PC-9 (cell line): ENCODE data around the gene LIPM. TPM values are rescaled to one million over a fixed set of nuclear protein-coding genes. Genes with fewer than 3 reads are reported as not detected.

ENCODE experiments used
- BruUV-seq: library from RNA; stranded (reverse); fragments of 400-500 nt; replicated peaks from 2 replicates; lab custom pipeline; 2021; lab: Mats Ljungman, UMichigan
- CTCF ChIA-PET: fragments of 300-600 bp; sonication (Branson Sonifier 250); formaldehyde crosslinking; loops from one replicate; lab custom pipeline; 2022; ENCODE audit warnings: antibody characterized with exemption; lab: Charles Lee
- POLR2A ChIA-PET: fragments of 300-600 bp; sonication (Branson Sonifier 250); formaldehyde crosslinking; loops from one replicate; lab custom pipeline; 2022; ENCODE audit warnings: antibody characterized with exemption; ENCODE audit not compliant: unreplicated experiment; lab: Charles Lee
- DNase-seq, 2 experiments: peaks; one replicate each; pipeline versions ENCODE4 v3.0.0 to v3.0.0-alpha.2; 2015 to 2022; ENCODE audit warnings: mixed read lengths in 1 of 2
- H2AFZ ChIP-seq: fragments of 200-600 bp; sonication (generic); 2 replicates; pipeline ENCODE4 v1.8.1; 2017; ENCODE audit warnings: antibody characterized with exemption
- H3F3A ChIP-seq: fragments of 200-600 bp; sonication (generic); 2 replicates; pipeline ENCODE4 v1.8.1; 2017; ENCODE audit warnings: antibody characterized with exemption, mild to moderate bottlenecking, low read depth; ENCODE audit not compliant: insufficient read depth
- H3K27ac ChIP-seq: fragments of 200-600 bp; sonication (generic); 2 replicates; pipeline ENCODE4 v1.6.1; 2016; ENCODE audit warnings: mixed run types
- H3K27me3 ChIP-seq: fragments of 200-600 bp; sonication (generic); 2 replicates; pipeline ENCODE4 v1.6.1; 2016; ENCODE audit warnings: low read depth, mixed run types; ENCODE audit not compliant: insufficient read depth
- H3K36me3 ChIP-seq: fragments of 200-600 bp; sonication (generic); 2 replicates; pipeline ENCODE4 v1.6.1; 2016; ENCODE audit warnings: low read depth, mixed run types
- H3K4me1 ChIP-seq: fragments of 200-600 bp; sonication (generic); replicated peaks from 2 replicates; pipeline ENCODE4 v1.6.1; 2016; ENCODE audit warnings: mixed run types; ENCODE audit not compliant: insufficient read depth
- H3K4me2 ChIP-seq: fragments of 200-600 bp; sonication (generic); 2 replicates; pipeline ENCODE4 v1.6.1; 2017; ENCODE audit warnings: mixed run types
- H3K4me3 ChIP-seq: fragments of 200-600 bp; sonication (generic); 2 replicates; pipeline ENCODE4 v1.6.1; 2016; ENCODE audit warnings: mixed run types
- H3K79me2 ChIP-seq: fragments of 200-600 bp; sonication (generic); 2 replicates; pipeline ENCODE4 v1.6.1; 2017; ENCODE audit warnings: low read depth, mixed run types
- H3K9me2 ChIP-seq: fragments of 200-600 bp; sonication (generic); 2 replicates; pipeline ENCODE4 v1.8.1; 2017; ENCODE audit warnings: mild to moderate bottlenecking; ENCODE audit not compliant: insufficient read depth
- H3K9me3 ChIP-seq: fragments of 200-600 bp; sonication (generic); 2 replicates; pipeline ENCODE4 v1.8.1; 2016; ENCODE audit warnings: low read depth; ENCODE audit not compliant: insufficient read depth
- H4K20me1 ChIP-seq: fragments of 200-600 bp; sonication (generic); 2 replicates; pipeline ENCODE4 v1.8.1; 2017; ENCODE audit not compliant: insufficient read depth
- EZH2 ChIP-seq: fragments of 200-600 bp; sonication (generic); IDR thresholded peaks from 2 replicates; pipeline ENCODE4 v1.8.0; 2017; ENCODE audit warnings: antibody characterized with exemption, low read depth
- intact Hi-C: fragments of 100-400 bp; cut with micrococcal nuclease; formaldehyde crosslinking; loops from one replicate; pipeline ENCODE4 v1.10.0; 2022; ENCODE audit not compliant: unreplicated experiment
- total RNA-seq: library from RNA; stranded (reverse); gene quantifications from 2 replicates; pipeline ENCODE4 v1.2.3, GENCODE V29; 2021
- TF ChIP-seq, protein P1 (sequence below): fragments of 200-600 bp; sonication (generic); conservative IDR thresholded peaks from 2 replicates; pipeline ENCODE4 v1.6.1; 2017; ENCODE audit warnings: mixed run types, antibody characterized with exemption, mild to moderate bottlenecking, moderate library complexity

Gene LIPM
- total RNA-seq, 1 experiment from 2014 or later, result not detected

GRCh38 chr10:88763441-88763840 lies 39.1 kb upstream of the LIPM start:
- CTCF ChIA-PET, result no interaction called here

GRCh38 chr10:88764110-88764509 lies 38.4 kb upstream of the LIPM start:
- ChIA-PET POLR2A (interaction anchor here (0.6 kb wide), 1 partner anchor 309 kb away, joined by 4 read pairs; no protein-coding TSS in a partner anchor), CTCF (no interaction called here)
- BruUV-seq, result no TSS peak

More at GRCh38 chr10:88763441-88763840, 39.1 kb upstream of the LIPM start:
- H3K36me3 ChIP-seq, result no peaks in the 10 kb centered on the region
- H3F3A ChIP-seq, result no peaks in the 10 kb centered on the region
- no peak overlapping the region for H2AFZ ChIP-seq
- no peak for DNase-seq
- no peaks in the 10 kb centered on the region for H3K9me3 ChIP-seq
- H3K4me1 ChIP-seq, result no peaks in the 10 kb centered on the region
- H3K27ac ChIP-seq, result no peak overlapping the region
- H3K79me2 ChIP-seq, result no peaks in the 10 kb centered on the region
- H3K4me2 ChIP-seq, result no peak overlapping the region
- intact Hi-C loops, result no loop called here
- H3K27me3 ChIP-seq, result no peaks in the 10 kb centered on the region
- no peak overlapping the region for H3K4me3 ChIP-seq
- no TSS peak for BruUV-seq
- POLR2A ChIA-PET, result no interaction called here
- no peaks in the 10 kb centered on the region for H4K20me1 ChIP-seq
- H3K9me2 ChIP-seq, result no peaks in the 10 kb centered on the region
- TF ChIP-seq, protein P1, sequence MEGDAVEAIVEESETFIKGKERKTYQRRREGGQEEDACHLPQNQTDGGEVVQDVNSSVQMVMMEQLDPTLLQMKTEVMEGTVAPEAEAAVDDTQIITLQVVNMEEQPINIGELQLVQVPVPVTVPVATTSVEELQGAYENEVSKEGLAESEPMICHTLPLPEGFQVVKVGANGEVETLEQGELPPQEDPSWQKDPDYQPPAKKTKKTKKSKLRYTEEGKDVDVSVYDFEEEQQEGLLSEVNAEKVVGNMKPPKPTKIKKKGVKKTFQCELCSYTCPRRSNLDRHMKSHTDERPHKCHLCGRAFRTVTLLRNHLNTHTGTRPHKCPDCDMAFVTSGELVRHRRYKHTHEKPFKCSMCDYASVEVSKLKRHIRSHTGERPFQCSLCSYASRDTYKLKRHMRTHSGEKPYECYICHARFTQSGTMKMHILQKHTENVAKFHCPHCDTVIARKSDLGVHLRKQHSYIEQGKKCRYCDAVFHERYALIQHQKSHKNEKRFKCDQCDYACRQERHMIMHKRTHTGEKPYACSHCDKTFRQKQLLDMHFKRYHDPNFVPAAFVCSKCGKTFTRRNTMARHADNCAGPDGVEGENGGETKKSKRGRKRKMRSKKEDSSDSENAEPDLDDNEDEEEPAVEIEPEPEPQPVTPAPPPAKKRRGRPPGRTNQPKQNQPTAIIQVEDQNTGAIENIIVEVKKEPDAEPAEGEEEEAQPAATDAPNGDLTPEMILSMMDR, result no peak
- TF ChIP-seq EZH2, result no peak

DNA sequence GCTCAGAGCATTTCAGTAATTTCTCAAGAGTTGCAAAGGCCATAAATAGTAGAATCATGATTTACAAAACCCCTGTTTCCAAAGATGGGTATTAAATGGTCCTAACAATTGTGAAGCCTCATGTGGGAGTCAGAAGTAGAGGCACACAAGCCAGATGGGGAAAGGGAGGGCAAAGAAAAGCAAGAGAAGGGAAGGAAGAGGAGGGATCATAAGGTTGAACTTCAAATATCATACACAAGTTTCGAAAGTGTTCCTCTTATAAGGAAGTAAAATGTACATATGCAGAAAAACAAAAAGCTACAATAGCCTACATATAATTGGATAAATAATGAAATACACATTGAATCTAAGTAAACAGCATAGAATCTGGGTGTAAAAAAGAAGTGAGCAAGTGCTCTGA lies 36.7 kb upstream of the LIPM start:
- H4K20me1 ChIP-seq, result no peaks in the 10 kb centered on the region
- H3K36me3 ChIP-seq, result no peaks in the 10 kb centered on the region
- no TSS peak for BruUV-seq
- H3K4me3 ChIP-seq, result no peak overlapping the region
- TF ChIP-seq, protein P1, result no peak
- no peak for TF ChIP-seq EZH2
- no peak overlapping the region for H3K4me2 ChIP-seq
- ChIA-PET POLR2A (no interaction called here), CTCF (no interaction called here)
- no peak for DNase-seq
- no peaks in the 10 kb centered on the region for H3K9me2 ChIP-seq
- H3K27ac ChIP-seq, result no peak overlapping the region
- no peaks in the 10 kb centered on the region for H3F3A ChIP-seq
- no peaks in the 10 kb centered on the region for H3K9me3 ChIP-seq
- no peaks in the 10 kb centered on the region for H3K4me1 ChIP-seq
- H3K79me2 ChIP-seq, result no peaks in the 10 kb centered on the region
- H3K27me3 ChIP-seq, result no peaks in the 10 kb centered on the region
- intact Hi-C loops, result no loop called here
- no peak overlapping the region for H2AFZ ChIP-seq

More at GRCh38 chr10:88764110-88764509, 38.4 kb upstream of the LIPM start:
- no peaks in the 10 kb centered on the region for H3K79me2 ChIP-seq
- H3F3A ChIP-seq, result no peaks in the 10 kb centered on the region
- H3K9me3 ChIP-seq, result no peaks in the 10 kb centered on the region
- intact Hi-C loops, result no loop called here
- H3K27me3 ChIP-seq, result no peaks in the 10 kb centered on the region
- no peak overlapping the region for H3K4me3 ChIP-seq
- no peak overlapping the region for H3K27ac ChIP-seq
- no peak overlapping the region for H3K4me2 ChIP-seq
- no peaks in the 10 kb centered on the region for H3K4me1 ChIP-seq
- DNase-seq, result no peak
- no peaks in the 10 kb centered on the region for H3K9me2 ChIP-seq
- TF ChIP-seq EZH2, result no peak
- TF ChIP-seq, protein P1, result no peak
- H4K20me1 ChIP-seq, result no peaks in the 10 kb centered on the region
- H3K36me3 ChIP-seq, result no peaks in the 10 kb centered on the region
- H2AFZ ChIP-seq, result no peak overlapping the region
